GM23338 (cell line): ENCODE results near the gene ZNF280D.

Experiments used
- CREB1 ChIP-seq: fragments of 250-450 bp; sonication (Bioruptor Pico); IDR thresholded peaks from 2 replicates; pipeline ENCODE4 v1.5.0; 2020; ENCODE audit warnings: low read depth, mild to moderate bottlenecking, moderate library complexity
- CTCF ChIP-seq, 2 experiments: fragments of 200-600 bp in 1 of 2; sonication (generic) in 1 of 2; conservative IDR thresholded peaks; 2 replicates each; pipeline versions ENCODE4 v1.5.1 to v1.6.1; 2016 to 2017; ENCODE audit warnings: antibody characterized with exemption in 2 of 2, low read depth in 2 of 2, mild to moderate bottlenecking in 2 of 2, moderate library complexity in 1 of 2
- POLR2AphosphoS5 ChIP-seq: IDR thresholded peaks from 2 replicates; pipeline ENCODE4 v1.6.1; 2016; ENCODE audit warnings: antibody characterized with exemption, low read depth

GRCh38 chr15:56735589-56735988 is 2.3 kb upstream of the ZNF280D start:
- TF ChIP-seq CTCF (conservative IDR thresholded peaks at IDR 0.05; ENCODE audit: low read depth in 2 of 2) (no peak), CREB1 (CRISPR knock-in tag) (no peak), POLR2AphosphoS5 (no peak)
